Effector memory CD4-positive, alpha-beta T cell (primary cell): ENCODE measurements around the gene VPS37C.

Source experiments
- DNase-seq, 3 donors: peaks; one replicate each; pipeline ENCODE4 v3.0.0-alpha.2; 2020
- H3K27ac ChIP-seq: 2 replicates; pipeline ENCODE4 v1.7.0; 2013; ENCODE audit warnings: mild to moderate bottlenecking, low read length, moderate library complexity; ENCODE audit not compliant: insufficient read depth, poor library complexity, severe bottlenecking
- H3K27me3 ChIP-seq: replicated peaks from 2 replicates; pipeline ENCODE4 v1.7.0; 2013; ENCODE audit warnings: mild to moderate bottlenecking, low read length; ENCODE audit not compliant: insufficient read depth, control insufficient read depth, poor library complexity, severe bottlenecking
- H3K36me3 ChIP-seq: 2 replicates; pipeline ENCODE4 v1.7.0; 2013; ENCODE audit warnings: mild to moderate bottlenecking, low read length, moderate library complexity; ENCODE audit not compliant: control insufficient read depth, insufficient read depth
- H3K4me1 ChIP-seq: 2 replicates; pipeline ENCODE4 v1.7.0; 2013; ENCODE audit warnings: low read length, mild to moderate bottlenecking; ENCODE audit not compliant: control insufficient read depth, insufficient read depth, poor library complexity, severe bottlenecking
- H3K4me3 ChIP-seq: 2 replicates; pipeline ENCODE4 v1.7.0; 2013; ENCODE audit warnings: low read length, low read depth, mild to moderate bottlenecking; ENCODE audit not compliant: insufficient read depth, poor library complexity, severe bottlenecking
- H3K9me3 ChIP-seq: 2 replicates; pipeline ENCODE4 v1.7.0; 2013; ENCODE audit warnings: mild to moderate bottlenecking, low read length, moderate library complexity; ENCODE audit not compliant: control insufficient read depth

Gene VPS37C

GRCh38 chr11:61126256-61126655 is 35.0 kb downstream of the VPS37C start:
- peaks cover 52% of the 10 kb centered on the region for H3K36me3 ChIP-seq

GRCh38 chr11:61125310-61125684 is 35.9 kb downstream of the VPS37C start:
- Histone ChIP-seq H3K27me3 (no peaks in the 10 kb centered on the region), H3K27ac (no peak overlapping the region), H3K36me3 (peaks cover 56% of the 10 kb centered on the region), H3K4me3 (no peak overlapping the region), H3K9me3 (no peaks in the 10 kb centered on the region), H3K4me1 (peaks cover 29% of the 10 kb centered on the region)
- no peak for DNase-seq

More at GRCh38 chr11:61126256-61126655, 35.0 kb downstream of the VPS37C start:
- H3K4me1 ChIP-seq: peaks cover 20% of the 10 kb centered on the region
- H3K27me3 ChIP-seq: no peaks in the 10 kb centered on the region
- H3K9me3 ChIP-seq: no peaks in the 10 kb centered on the region
- H3K27ac ChIP-seq: no peak overlapping the region
- H3K4me3 ChIP-seq: no peak overlapping the region
- DNase-seq: no peak

GRCh38 chr11:61124574-61125309 is 36.5 kb downstream of the VPS37C start:
- H3K4me1 ChIP-seq: peaks cover 30% of the 10 kb centered on the region
- no peaks in the 10 kb centered on the region for H3K27me3 ChIP-seq
- DNase-seq: no peak
- no peak overlapping the region for H3K4me3 ChIP-seq
- no peak overlapping the region for H3K27ac ChIP-seq
- H3K36me3 ChIP-seq: peaks cover 62% of the 10 kb centered on the region
- H3K9me3 ChIP-seq: no peaks in the 10 kb centered on the region

GRCh38 chr11:61123775-61124571 is 37.3 kb downstream of the VPS37C start:
- Histone ChIP-seq H3K27me3 (no peaks in the 10 kb centered on the region), H3K4me3 (no peak overlapping the region), H3K9me3 (no peaks in the 10 kb centered on the region), H3K36me3 (peaks cover 70% of the 10 kb centered on the region), H3K27ac (no peak overlapping the region), H3K4me1 (peaks cover 30% of the 10 kb centered on the region)
- no peak for DNase-seq

GRCh38 chr11:61122761-61123160 is 38.5 kb downstream of the VPS37C start:
- no peak overlapping the region for H3K27ac ChIP-seq
- H3K36me3 ChIP-seq: peaks cover 82% of the 10 kb centered on the region
- H3K4me3 ChIP-seq: no peak overlapping the region
- peaks cover 33% of the 10 kb centered on the region for H3K4me1 ChIP-seq
- H3K9me3 ChIP-seq: no peaks in the 10 kb centered on the region
- H3K27me3 ChIP-seq: no peaks in the 10 kb centered on the region
- no peak for DNase-seq

GRCh38 chr11:61121917-61122316 is 39.3 kb downstream of the VPS37C start:
- Histone ChIP-seq H3K27ac (peak overlapping the region; percentile 71), H3K9me3 (no peaks in the 10 kb centered on the region), H3K4me3 (no peak overlapping the region), H3K36me3 (peaks cover 85% of the 10 kb centered on the region), H3K27me3 (no peaks in the 10 kb centered on the region), H3K4me1 (peaks cover 33% of the 10 kb centered on the region)
- no peak for DNase-seq

- peak overlapping the region; percentile 71 for H3K27ac ChIP-seq
These were observed 39.9 kb downstream of the VPS37C start for GRCh38 chr11:61121192-61121831.

GRCh38 chr11:61120706-61121191 is 40.5 kb downstream of the VPS37C start:
- H3K27ac ChIP-seq: peak overlapping the region; percentile 71
- no peaks in the 10 kb centered on the region for H3K27me3 ChIP-seq
- peaks cover 33% of the 10 kb centered on the region for H3K4me1 ChIP-seq
- peak overlapping the region; percentile 15 for H3K4me3 ChIP-seq
- H3K9me3 ChIP-seq: no peaks in the 10 kb centered on the region
- peak in 2 of 3 donors; percentile 20 to 44 for DNase-seq
- H3K36me3 ChIP-seq: peaks cover 85% of the 10 kb centered on the region

More at GRCh38 chr11:61121192-61121831, 39.9 kb downstream of the VPS37C start:
- H3K36me3 ChIP-seq: peaks cover 85% of the 10 kb centered on the region
- H3K9me3 ChIP-seq: no peaks in the 10 kb centered on the region
- peaks cover 33% of the 10 kb centered on the region for H3K4me1 ChIP-seq
- no peaks in the 10 kb centered on the region for H3K27me3 ChIP-seq
- H3K4me3 ChIP-seq: no peak overlapping the region
- no peak for DNase-seq

GRCh38 chr11:61120099-61120705 is 41.0 kb downstream of the VPS37C start:
- H3K27ac ChIP-seq: peak overlapping the region; percentile 71
- peaks cover 34% of the 10 kb centered on the region for H3K4me1 ChIP-seq
- DNase-seq: no peak
- H3K36me3 ChIP-seq: peaks cover 85% of the 10 kb centered on the region
- H3K27me3 ChIP-seq: no peaks in the 10 kb centered on the region
- no peaks in the 10 kb centered on the region for H3K9me3 ChIP-seq
- peak overlapping the region; percentile 15 for H3K4me3 ChIP-seq
